HG03103 (cell line): ENCODE measurements around the gene ATN1.

ENCODE experiments used
- ATAC-seq: cut with Tn5 transposase; IDR thresholded peaks from one replicate; pipeline ENCODE4 v1.9.1; 2021; ENCODE audit warnings: low read depth; ENCODE audit not compliant: unreplicated experiment

The ATN1 gene

GRCh38 chr12:6970096-6970527 lies 42.4 kb downstream of the ATN1 start:
- no peak for ATAC-seq

GRCh38 chr12:6974180-6974579 lies 46.4 kb downstream of the ATN1 start:
- ATAC-seq, result no peak

DNA sequence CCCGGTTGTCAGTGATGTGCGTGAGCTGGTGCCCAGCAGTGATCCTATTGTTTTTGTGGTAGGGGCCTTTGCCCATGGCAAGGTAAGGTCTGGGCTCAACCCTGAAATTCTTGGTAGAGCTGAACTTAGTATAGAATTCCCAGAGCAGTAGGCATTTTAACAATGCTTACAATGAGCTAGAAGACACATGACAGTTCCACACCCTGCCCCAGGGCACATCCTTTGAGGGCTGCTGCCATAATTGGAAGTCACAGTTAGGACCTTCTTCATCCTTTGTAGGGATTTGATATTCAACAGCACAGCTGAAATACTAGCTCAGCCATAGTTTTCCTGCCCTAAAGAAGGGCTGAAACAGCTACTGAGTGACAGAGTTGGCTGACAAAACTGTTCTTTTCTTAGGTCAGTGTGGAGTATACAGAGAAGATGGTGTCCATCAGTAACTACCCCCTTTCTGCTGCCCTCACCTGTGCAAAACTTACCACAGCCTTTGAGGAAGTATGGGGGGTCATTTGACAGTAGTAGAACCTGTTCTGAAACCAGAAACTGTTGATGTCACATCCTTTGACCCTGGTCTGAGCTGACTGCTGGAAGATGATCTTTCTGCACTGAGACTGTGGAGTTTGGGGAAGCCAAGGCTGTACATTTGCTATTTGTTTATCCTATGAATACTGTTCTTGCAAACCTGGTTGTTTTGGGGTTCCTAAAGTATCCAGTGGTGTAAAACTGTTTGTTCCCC lies 47.7 kb downstream of the ATN1 start:
- ATAC-seq, result no peak

- no peak for ATAC-seq
Measured at GRCh38 chr12:6977653-6978052, 49.9 kb downstream of the ATN1 start.

DNA sequence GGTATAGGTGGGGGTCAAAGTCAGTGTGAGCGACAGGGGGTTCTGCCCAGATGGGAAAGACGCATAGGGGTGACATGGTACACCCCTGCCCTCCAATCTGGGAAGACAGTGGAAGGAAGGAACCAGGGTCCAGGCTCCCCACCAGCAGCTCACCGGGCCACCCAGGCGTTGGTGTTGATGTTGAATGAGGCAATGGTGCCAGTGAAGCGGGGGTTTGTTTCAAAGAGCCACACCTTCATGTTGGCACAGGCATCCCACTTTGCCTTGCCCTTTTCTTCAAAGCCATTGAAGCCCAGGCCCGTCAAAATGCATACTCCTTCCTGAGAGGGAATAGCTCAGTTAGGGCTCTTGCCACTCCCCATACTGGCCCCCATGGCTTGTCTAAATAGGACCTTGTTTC lies 50.4 kb downstream of the ATN1 start:
- ATAC-seq, result no peak

DNA sequence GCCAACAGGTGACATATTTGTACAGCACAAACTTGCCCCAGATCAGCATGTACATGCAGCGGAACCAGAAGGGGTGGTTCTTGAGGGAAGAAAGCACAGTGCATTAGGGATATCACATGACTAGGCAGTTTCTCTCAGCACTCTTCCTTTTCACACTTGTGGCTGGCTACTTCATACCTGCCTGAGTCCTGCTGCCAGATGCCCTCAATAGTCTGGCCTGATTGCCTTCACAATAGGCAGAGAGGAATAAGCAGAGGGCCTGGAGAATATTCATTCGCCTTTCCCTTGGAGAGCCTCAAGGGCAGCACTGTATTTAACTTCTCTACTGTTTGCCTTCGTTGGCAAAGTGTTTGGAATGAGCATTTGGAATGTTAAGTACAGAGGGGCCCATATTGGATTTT lies 50.9 kb downstream of the ATN1 start:
- ATAC-seq, result no peak

- no peak for ATAC-seq
Measured at GRCh38 chr12:6979021-6979420, 51.3 kb downstream of the ATN1 start.

GRCh38 chr12:6979453-6979852 lies 51.7 kb downstream of the ATN1 start:
- no peak for ATAC-seq

GRCh38 chr12:6980075-6980474 lies 52.3 kb downstream of the ATN1 start:
- ATAC-seq, result no peak

DNA sequence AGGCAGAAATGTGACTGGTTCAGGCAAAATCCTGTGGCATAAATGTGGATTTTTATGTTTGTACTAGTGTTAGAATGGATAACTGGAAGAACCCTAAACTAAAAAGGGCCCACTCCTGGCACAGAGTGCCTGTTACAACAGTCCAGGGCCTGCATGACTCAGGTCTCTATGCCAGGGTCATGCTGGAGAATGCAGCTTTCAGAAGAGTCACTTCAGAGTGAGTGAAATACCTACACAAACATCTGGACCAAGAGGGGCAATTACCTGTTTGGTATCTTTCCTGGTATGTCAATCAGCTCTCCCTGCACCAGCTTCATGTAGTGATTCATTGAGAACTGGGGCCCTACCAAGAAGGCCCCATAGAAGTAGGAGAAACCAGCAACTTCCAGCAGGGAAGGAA lies 53.0 kb downstream of the ATN1 start:
- ATAC-seq, result no peak

- no peak for ATAC-seq
Measured at GRCh38 chr12:6981152-6982052, 53.6 kb downstream of the ATN1 start.

- no peak for ATAC-seq
Measured at GRCh38 chr12:6982532-6982931, 54.8 kb downstream of the ATN1 start.

GRCh38 chr12:6987956-6988553 lies 60.3 kb downstream of the ATN1 start:
- ATAC-seq, result no peak
